Activated CD4-positive, alpha-beta T cell treated with anti-CD3 and anti-CD28 coated beads, Interleukin-2, amount 10 ng/mL, durations not matched to agents 7 days and 5 days (primary cell): ENCODE results near the gene GAL. TPM values are rescaled to one million over a fixed set of nuclear protein-coding genes. Genes with fewer than 3 reads are reported as not detected.

Source experiments
- CTCF ChIA-PET: fragments of 350-600 bp; sonication (Branson Sonifier 250); formaldehyde crosslinking; loops from one replicate; lab custom pipeline; 2021; ENCODE audit warnings: antibody characterized with exemption; lab: Charles Lee
- POLR2A ChIA-PET: fragments of 350-600 bp; sonication (Branson Sonifier 250); formaldehyde crosslinking; loops from one replicate; lab custom pipeline; 2021; ENCODE audit warnings: antibody characterized with exemption; lab: Charles Lee
- DNase-seq: peaks from one replicate; pipeline ENCODE4 v3.0.0-alpha.2; 2020
- H3K27ac Mint-ChIP-seq: one replicate; pipeline ENCODE4 v1.8.0; 2021; ENCODE audit warnings: mild to moderate bottlenecking, moderate library complexity, mixed read lengths
- H3K27me3 Mint-ChIP-seq: one replicate; pipeline ENCODE4 v1.8.0; 2021; ENCODE audit warnings: mixed read lengths
- H3K36me3 Mint-ChIP-seq: one replicate; pipeline ENCODE4 v1.8.0; 2021; ENCODE audit warnings: low read depth, mixed read lengths
- H3K4me1 Mint-ChIP-seq: one replicate; pipeline ENCODE4 v1.8.0; 2021; ENCODE audit warnings: mixed read lengths
- H3K4me3 Mint-ChIP-seq: one replicate; pipeline ENCODE4 v1.8.0; 2021; ENCODE audit warnings: mild to moderate bottlenecking, moderate library complexity, mixed read lengths
- H3K9me3 Mint-ChIP-seq: one replicate; pipeline ENCODE4 v1.8.0; 2021; ENCODE audit warnings: mixed read lengths
- total RNA-seq, 2 experiments: library from RNA; stranded (reverse); gene quantifications; one replicate each; pipeline ENCODE4 v1.2.3, GENCODE V29; 2021

Gene GAL
- total RNA-seq, 2 experiments from 2014 or later: not detected

- no peaks in the 10 kb centered on the region for H3K9me3 Mint-ChIP-seq
- DNase-seq: no peak
- peaks cover 49% of the 10 kb centered on the region for H3K27me3 Mint-ChIP-seq
- no peaks in the 10 kb centered on the region for H3K36me3 Mint-ChIP-seq
- ChIA-PET POLR2A (no interaction called here), CTCF (interaction anchor here (0.6 kb wide), 1 partner anchor 1691 kb away, joined by 3 read pairs; no protein-coding TSS in a partner anchor)
- H3K4me1 Mint-ChIP-seq: peaks cover 20% of the 10 kb centered on the region
- peak overlapping the region; percentile 37 for H3K27ac Mint-ChIP-seq
- H3K4me3 Mint-ChIP-seq: no peak overlapping the region
These were observed 5.6 kb downstream of the GAL start for GRCh38 chr11:68689737-68690625.

GRCh38 chr11:68690671-68691401, 6.5 kb downstream of the GAL start:
- POLR2A ChIA-PET: no interaction called here

GRCh38 chr11:68691402-68691784, 7.0 kb downstream of the GAL start:
- H3K4me3 Mint-ChIP-seq: no peak overlapping the region
- DNase-seq: no peak
- no peaks in the 10 kb centered on the region for H3K36me3 Mint-ChIP-seq
- H3K27me3 Mint-ChIP-seq: peaks cover 43% of the 10 kb centered on the region
- H3K4me1 Mint-ChIP-seq: peaks cover 20% of the 10 kb centered on the region
- CTCF ChIA-PET: interaction anchor here (0.5 to 1.7 kb wide), 3 partner anchors 15 to 555 kb away, joined by 3 to 5 read pairs (median 5); no protein-coding TSS in a partner anchor
- H3K9me3 Mint-ChIP-seq: no peaks in the 10 kb centered on the region
- POLR2A ChIA-PET: no interaction called here
- no peak overlapping the region for H3K27ac Mint-ChIP-seq

More at GRCh38 chr11:68690671-68691401, 6.5 kb downstream of the GAL start:
- Mint-ChIP-seq H3K9me3 (no peaks in the 10 kb centered on the region), H3K36me3 (no peaks in the 10 kb centered on the region), H3K4me1 (peaks cover 20% of the 10 kb centered on the region), H3K27ac (no peak overlapping the region), H3K4me3 (no peak overlapping the region), H3K27me3 (peaks cover 48% of the 10 kb centered on the region)
- CTCF ChIA-PET: interaction anchor here (0.5 to 1.7 kb wide), 4 partner anchors 15 to 1690 kb away, joined by 3 to 5 read pairs (median 4); no protein-coding TSS in a partner anchor
- DNase-seq: peak; percentile 59

GRCh38 chr11:68692115-68692514, 7.8 kb downstream of the GAL start:
- CTCF ChIA-PET: interaction anchor here (0.9 to 1.7 kb wide), 2 partner anchors 12 to 21 kb away, joined by 3 to 5 read pairs; no protein-coding TSS in a partner anchor
- H3K27ac Mint-ChIP-seq: no peak overlapping the region
- H3K4me3 Mint-ChIP-seq: no peak overlapping the region
- peaks cover 20% of the 10 kb centered on the region for H3K4me1 Mint-ChIP-seq
- no peaks in the 10 kb centered on the region for H3K36me3 Mint-ChIP-seq
- POLR2A ChIA-PET: no interaction called here
- H3K9me3 Mint-ChIP-seq: no peaks in the 10 kb centered on the region
- no peak for DNase-seq
- H3K27me3 Mint-ChIP-seq: peaks cover 40% of the 10 kb centered on the region

- Mint-ChIP-seq H3K4me3 (no peak overlapping the region), H3K27me3 (peaks cover 37% of the 10 kb centered on the region), H3K36me3 (no peaks in the 10 kb centered on the region), H3K9me3 (no peaks in the 10 kb centered on the region), H3K27ac (no peak overlapping the region), H3K4me1 (peaks cover 20% of the 10 kb centered on the region)
- no peak for DNase-seq
- POLR2A ChIA-PET: no interaction called here
- CTCF ChIA-PET: interaction anchor here (0.9 kb wide), 1 partner anchor 12 kb away, joined by 3 read pairs; no protein-coding TSS in a partner anchor
These were observed 8.6 kb downstream of the GAL start for GRCh38 chr11:68692871-68693483.

GRCh38 chr11:68693484-68693882, 9.1 kb downstream of the GAL start:
- Mint-ChIP-seq H3K4me1 (peaks cover 20% of the 10 kb centered on the region), H3K9me3 (no peaks in the 10 kb centered on the region)

GRCh38 chr11:68694431-68695297, 10.3 kb downstream of the GAL start:
- Mint-ChIP-seq H3K27me3 (peaks cover 33% of the 10 kb centered on the region), H3K9me3 (no peaks in the 10 kb centered on the region), H3K27ac (no peak overlapping the region), H3K36me3 (no peaks in the 10 kb centered on the region), H3K4me3 (no peak overlapping the region), H3K4me1 (peaks cover 19% of the 10 kb centered on the region)
- DNase-seq: no peak
- POLR2A ChIA-PET: no interaction called here
- CTCF ChIA-PET: no interaction called here

More at GRCh38 chr11:68693484-68693882, 9.1 kb downstream of the GAL start:
- H3K27me3 Mint-ChIP-seq: peaks cover 38% of the 10 kb centered on the region
- no peaks in the 10 kb centered on the region for H3K36me3 Mint-ChIP-seq
- H3K4me3 Mint-ChIP-seq: no peak overlapping the region
- H3K27ac Mint-ChIP-seq: no peak overlapping the region
- CTCF ChIA-PET: no interaction called here
- DNase-seq: no peak
- POLR2A ChIA-PET: no interaction called here

- no peaks in the 10 kb centered on the region for H3K36me3 Mint-ChIP-seq
- peaks cover 27% of the 10 kb centered on the region for H3K27me3 Mint-ChIP-seq
- no peak for DNase-seq
- no peak overlapping the region for H3K27ac Mint-ChIP-seq
- POLR2A ChIA-PET: no interaction called here
- CTCF ChIA-PET: interaction anchor here (0.7 kb wide), 1 partner anchor 11 kb away, joined by 3 read pairs; no protein-coding TSS in a partner anchor
- no peaks in the 10 kb centered on the region for H3K9me3 Mint-ChIP-seq
- peaks cover 10% of the 10 kb centered on the region for H3K4me1 Mint-ChIP-seq
- no peak overlapping the region for H3K4me3 Mint-ChIP-seq
These were observed 11.2 kb downstream of the GAL start for GRCh38 chr11:68695531-68695930.

- no peak overlapping the region for H3K4me3 Mint-ChIP-seq
- DNase-seq: no peak
- ChIA-PET POLR2A (no interaction called here), CTCF (no interaction called here)
- H3K4me1 Mint-ChIP-seq: no peaks in the 10 kb centered on the region
- no peaks in the 10 kb centered on the region for H3K9me3 Mint-ChIP-seq
- no peak overlapping the region for H3K27ac Mint-ChIP-seq
- peaks cover 28% of the 10 kb centered on the region for H3K27me3 Mint-ChIP-seq
- H3K36me3 Mint-ChIP-seq: no peaks in the 10 kb centered on the region
These were observed 14.6 kb downstream of the GAL start for GRCh38 chr11:68698993-68699392.

GRCh38 chr11:68704887-68705286, 20.5 kb downstream of the GAL start:
- Mint-ChIP-seq H3K36me3 (no peaks in the 10 kb centered on the region), H3K4me3 (no peak overlapping the region)

GRCh38 chr11:68707527-68707926, 23.2 kb downstream of the GAL start:
- H3K27ac Mint-ChIP-seq: no peak overlapping the region
- H3K4me1 Mint-ChIP-seq: no peaks in the 10 kb centered on the region
- no peak for DNase-seq
- H3K4me3 Mint-ChIP-seq: no peak overlapping the region
- H3K27me3 Mint-ChIP-seq: peaks cover 7% of the 10 kb centered on the region
- ChIA-PET CTCF (no interaction called here), POLR2A (no interaction called here)
- no peaks in the 10 kb centered on the region for H3K9me3 Mint-ChIP-seq
- no peaks in the 10 kb centered on the region for H3K36me3 Mint-ChIP-seq

More at GRCh38 chr11:68704887-68705286, 20.5 kb downstream of the GAL start:
- ChIA-PET CTCF (interaction anchor here (0.9 to 1.1 kb wide), 2 partner anchors 10 to 12 kb away, joined by 3 read pairs; no protein-coding TSS in a partner anchor), POLR2A (no interaction called here)
- Mint-ChIP-seq H3K4me1 (no peaks in the 10 kb centered on the region), H3K27me3 (peaks cover 12% of the 10 kb centered on the region), H3K27ac (no peak overlapping the region), H3K9me3 (no peaks in the 10 kb centered on the region)
- no peak for DNase-seq

- no peaks in the 10 kb centered on the region for H3K27me3 Mint-ChIP-seq
- H3K27ac Mint-ChIP-seq: no peak overlapping the region
- POLR2A ChIA-PET: no interaction called here
- H3K4me1 Mint-ChIP-seq: no peaks in the 10 kb centered on the region
- DNase-seq: no peak
- H3K9me3 Mint-ChIP-seq: no peaks in the 10 kb centered on the region
- CTCF ChIA-PET: interaction anchor here (1.5 kb wide), 1 partner anchor 19 kb away, joined by 3 read pairs; no protein-coding TSS in a partner anchor
- H3K36me3 Mint-ChIP-seq: no peaks in the 10 kb centered on the region
- no peak overlapping the region for H3K4me3 Mint-ChIP-seq
These were observed 24.7 kb downstream of the GAL start for GRCh38 chr11:68709062-68709461.
